Fibroblast of skin of back (primary cell): Measurements from ENCODE around the gene AP5Z1.
A peak's percentile ranks its signal among the peaks of the same experiment; 100 is the strongest.

Source experiments
- DNase-seq: peaks from one replicate; pipeline ENCODE4 v3.0.0-alpha.2; 2013

Gene AP5Z1

GRCh38 chr7:4766666-4767519 is 8.5 kb upstream of the AP5Z1 start:
- no peak for DNase-seq

GRCh38 chr7:4768597-4769569 is 6.5 kb upstream of the AP5Z1 start:
- no peak for DNase-seq

GRCh38 chr7:4769761-4770160 is 5.7 kb upstream of the AP5Z1 start:
- no peak for DNase-seq

GRCh38 chr7:4770886-4771285 is 4.5 kb upstream of the AP5Z1 start:
- no peak for DNase-seq

- no peak for DNase-seq
Observed at GRCh38 chr7:4771737-4772136, 3.7 kb upstream of the AP5Z1 start.

GRCh38 chr7:4772306-4772705 is 3.1 kb upstream of the AP5Z1 start:
- DNase-seq: no peak

GRCh38 chr7:4774007-4774406 is 1.4 kb upstream of the AP5Z1 start:
- DNase-seq: no peak

- DNase-seq: peak; percentile 76
Observed at GRCh38 chr7:4774658-4775249, 669 bp upstream of the AP5Z1 start.

GRCh38 chr7:4775848-4776623 is 613 bp downstream of the AP5Z1 start:
- DNase-seq: peak; percentile 46

GRCh38 chr7:4779118-4779517 is 3.7 kb downstream of the AP5Z1 start:
- DNase-seq: no peak

- DNase-seq: no peak
Observed at GRCh38 chr7:4781366-4782069, 6.1 kb downstream of the AP5Z1 start.

- DNase-seq: no peak
Observed at GRCh38 chr7:4782333-4783291, 7.2 kb downstream of the AP5Z1 start.

GRCh38 chr7:4783292-4783652 is 7.8 kb downstream of the AP5Z1 start:
- DNase-seq: no peak

- DNase-seq: no peak
Observed at GRCh38 chr7:4783762-4784351, 8.4 kb downstream of the AP5Z1 start.

- DNase-seq: no peak
Observed at GRCh38 chr7:4784799-4785198, 9.4 kb downstream of the AP5Z1 start.

GRCh38 chr7:4785371-4785770 is 9.9 kb downstream of the AP5Z1 start:
- DNase-seq: no peak

- DNase-seq: no peak
Observed at GRCh38 chr7:4786015-4786414, 10.6 kb downstream of the AP5Z1 start.

GRCh38 chr7:4787541-4787940 is 12.1 kb downstream of the AP5Z1 start:
- no peak for DNase-seq

- no peak for DNase-seq
Observed at GRCh38 chr7:4787947-4788626, 12.7 kb downstream of the AP5Z1 start.
